HFF-Myc (cell line): ENCODE data around the gene PRAMEF12.
"Not testable (repeated sequence)": the region's sequence is repeated elsewhere in the genome, so short reads cannot be mapped to it uniquely, and the experiment has no call there.

Experiments
- DNase-seq: peaks from one replicate; pipeline ENCODE4 v3.0.0-alpha.2; 2011; ENCODE audit warnings: low read depth; ENCODE audit errors: extremely low read depth
- H3K4me3 ChIP-seq: replicated peaks from 2 replicates; pipeline ENCODE4 v1.5.1; 2011; ENCODE audit warnings: low read depth, mild to moderate bottlenecking, control low read depth, low read length
- TF ChIP-seq, protein P1 (sequence below): IDR thresholded peaks from 2 replicates; pipeline ENCODE4 v1.5.1; 2012; ENCODE audit warnings: mild to moderate bottlenecking, low read depth, low read length, control low read depth; ENCODE audit errors: missing control alignments

The PRAMEF12 gene

DNA sequence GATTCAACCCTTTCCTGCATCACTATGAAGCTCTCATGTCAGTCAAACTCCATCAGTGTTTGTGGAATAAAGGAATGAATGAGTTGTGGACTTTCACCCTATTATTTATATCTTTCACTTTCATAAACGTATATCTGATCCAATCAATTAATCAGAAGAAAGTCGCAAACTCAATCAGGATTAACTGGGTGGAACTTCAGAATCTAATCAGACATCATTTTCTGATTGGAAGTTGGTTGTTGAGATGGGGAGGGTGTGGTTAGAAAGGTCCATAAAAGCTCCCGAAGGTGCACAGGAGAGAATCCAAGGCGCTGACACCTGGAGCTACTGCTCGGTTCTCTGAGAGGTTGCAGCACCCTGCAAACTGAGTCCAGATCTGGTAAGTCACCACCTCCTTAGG is at the start of gene PRAMEF12:
Gene PRAMEF12, plus strand, starts transcription at position 301 of the 400 bp plus-strand sequence. CDS start 1,130 bp downstream, outside the sequence.
- TF ChIP-seq, protein P1, sequence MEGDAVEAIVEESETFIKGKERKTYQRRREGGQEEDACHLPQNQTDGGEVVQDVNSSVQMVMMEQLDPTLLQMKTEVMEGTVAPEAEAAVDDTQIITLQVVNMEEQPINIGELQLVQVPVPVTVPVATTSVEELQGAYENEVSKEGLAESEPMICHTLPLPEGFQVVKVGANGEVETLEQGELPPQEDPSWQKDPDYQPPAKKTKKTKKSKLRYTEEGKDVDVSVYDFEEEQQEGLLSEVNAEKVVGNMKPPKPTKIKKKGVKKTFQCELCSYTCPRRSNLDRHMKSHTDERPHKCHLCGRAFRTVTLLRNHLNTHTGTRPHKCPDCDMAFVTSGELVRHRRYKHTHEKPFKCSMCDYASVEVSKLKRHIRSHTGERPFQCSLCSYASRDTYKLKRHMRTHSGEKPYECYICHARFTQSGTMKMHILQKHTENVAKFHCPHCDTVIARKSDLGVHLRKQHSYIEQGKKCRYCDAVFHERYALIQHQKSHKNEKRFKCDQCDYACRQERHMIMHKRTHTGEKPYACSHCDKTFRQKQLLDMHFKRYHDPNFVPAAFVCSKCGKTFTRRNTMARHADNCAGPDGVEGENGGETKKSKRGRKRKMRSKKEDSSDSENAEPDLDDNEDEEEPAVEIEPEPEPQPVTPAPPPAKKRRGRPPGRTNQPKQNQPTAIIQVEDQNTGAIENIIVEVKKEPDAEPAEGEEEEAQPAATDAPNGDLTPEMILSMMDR, result no peak
- no peak for DNase-seq
- no peak within 1 kb of the TSS for H3K4me3 ChIP-seq

DNA sequence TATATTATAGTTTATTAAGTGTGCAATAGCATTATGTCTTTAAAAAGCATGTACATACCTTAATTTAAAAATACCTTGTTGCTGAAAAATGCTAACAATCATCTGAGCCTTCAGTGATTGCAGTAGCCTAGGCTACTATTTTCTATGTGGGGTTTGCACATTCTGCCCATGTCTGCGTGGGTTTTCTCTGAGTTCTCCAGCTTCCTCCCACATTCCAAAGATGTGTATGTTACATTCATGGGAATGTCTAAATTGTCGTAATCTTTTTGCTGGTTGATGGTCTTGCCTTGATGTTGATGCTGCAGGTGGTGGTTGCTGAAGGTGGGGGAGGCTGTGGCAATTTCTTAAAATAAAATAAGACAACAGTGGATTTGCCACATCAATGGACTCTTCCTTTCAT is 45.1 kb upstream of the PRAMEF12 start:
- no peak for DNase-seq
- TF ChIP-seq, protein P1, result no peak

DNA sequence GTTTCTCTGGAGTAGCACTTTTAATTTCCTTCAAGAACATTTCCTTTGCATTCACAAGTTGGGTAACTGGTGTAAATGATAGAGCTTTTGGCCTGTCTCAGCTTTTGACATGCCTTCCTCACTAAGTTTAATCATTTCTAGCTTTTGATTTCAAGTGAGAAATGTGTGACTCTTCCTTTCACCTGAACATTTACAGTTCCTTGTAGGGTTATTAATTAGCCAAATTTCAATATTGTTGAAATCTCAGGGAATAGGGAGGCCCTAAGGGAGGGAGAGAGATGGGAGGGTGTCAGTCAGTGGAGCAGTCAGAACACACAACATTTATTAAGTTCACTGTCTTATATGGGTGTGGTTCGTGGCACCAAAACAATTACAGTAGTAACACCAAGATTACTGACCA is 43.4 kb upstream of the PRAMEF12 start:
- no peak overlapping the region for H3K4me3 ChIP-seq
- no peak for DNase-seq
- TF ChIP-seq, protein P1, result no peak

More for the DNA sequence above, 45.1 kb upstream of the PRAMEF12 start:
- H3K4me3 ChIP-seq, result no peak overlapping the region

- H3K4me3 ChIP-seq, DNase-seq: not testable (repeated sequence)
Observed at GRCh38 chr1:12731084-12731483, 42.5 kb upstream of the PRAMEF12 start.

DNA sequence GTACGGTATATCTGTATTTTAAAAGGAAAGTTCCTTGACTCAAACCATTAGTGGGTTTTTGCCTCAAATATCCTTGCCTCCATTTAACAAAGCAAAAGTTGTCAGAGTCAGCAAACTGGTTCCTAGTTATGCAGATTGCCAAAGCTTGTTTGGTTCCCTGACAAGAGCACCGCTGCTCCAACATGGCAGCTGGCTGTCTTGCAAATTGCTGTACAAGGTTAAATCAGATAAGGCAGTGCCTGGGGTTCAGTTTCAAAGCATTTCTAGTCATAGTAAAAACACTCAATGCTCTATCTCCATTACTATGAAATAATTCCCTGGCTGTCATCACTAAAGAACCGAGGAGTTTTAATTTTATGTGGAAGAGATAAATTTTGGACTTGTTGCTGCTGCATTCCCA is 38.9 kb upstream of the PRAMEF12 start:
- H3K4me3 ChIP-seq, result no peak overlapping the region
- DNase-seq, result no peak
- TF ChIP-seq, protein P1, result no peak

- TF ChIP-seq, protein P1, result no peak
- H3K4me3 ChIP-seq, result no peak overlapping the region
- no peak for DNase-seq
Observed at GRCh38 chr1:12738934-12739333, 34.6 kb upstream of the PRAMEF12 start.

DNA sequence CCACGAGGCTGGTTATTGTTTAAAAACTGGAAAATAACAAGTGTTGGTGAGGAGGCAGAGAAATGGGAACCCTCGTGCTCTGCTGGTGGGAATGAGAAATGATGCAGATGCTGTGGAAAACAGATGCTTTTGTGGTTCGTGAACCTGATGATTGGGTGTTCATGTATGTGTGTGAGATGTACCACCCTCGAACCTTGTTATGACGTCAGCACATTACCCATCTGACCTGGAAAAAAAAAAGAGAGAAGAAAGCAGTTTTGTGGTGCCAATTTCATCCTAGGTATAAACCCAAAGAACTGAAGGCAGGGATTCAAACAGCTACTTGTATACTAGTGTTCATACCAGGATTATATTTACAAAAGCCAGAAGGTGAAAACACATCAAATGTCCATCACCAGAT is 33.9 kb upstream of the PRAMEF12 start:
- TF ChIP-seq, protein P1, result no peak
- H3K4me3 ChIP-seq, result no peak overlapping the region
- no peak for DNase-seq
